Tibial artery (tissue), 4 donors: Measurements from ENCODE around the gene ART3.

Experiments used
- DNase-seq, 2 donors: peaks; one replicate each; pipeline ENCODE4 v3.0.0-alpha.2; 2019
- H3K27ac ChIP-seq, 2 donors: fragments of 200-600 bp; sonication (generic) in 1 of 2; 1 replicate in 1 of 2; 2 replicates in 1 of 2; pipeline ENCODE4 v1.5.1; 2018 to 2019; ENCODE audit warnings: mild to moderate bottlenecking in 1 of 2
- H3K27me3 ChIP-seq, 2 donors: fragments of 200-600 bp; sonication (generic) in 1 of 2; one replicate each; pipeline versions ENCODE4 v1.5.1 to v1.6.0; 2016 to 2019
- H3K36me3 ChIP-seq, 3 donors: fragments of 200-600 bp; sonication (generic) in 2 of 3; one replicate each; pipeline ENCODE4 v1.5.1; 2016 to 2019; ENCODE audit warnings: mild to moderate bottlenecking in 2 of 3
- H3K4me1 ChIP-seq, 4 donors: fragments of 200-600 bp; sonication (generic) in 2 of 4; 1 replicate in 3 of 4; 2 replicates in 1 of 4; pipeline ENCODE4 v1.5.1; 2016 to 2019
- H3K4me3 ChIP-seq, 2 donors: fragments of 200-600 bp; sonication (generic) in 1 of 2; 1 replicate in 1 of 2; 2 replicates in 1 of 2; pipeline ENCODE4 v1.5.1; 2018 to 2019; ENCODE audit warnings: mild to moderate bottlenecking in 2 of 2
- H3K9me3 ChIP-seq, 3 donors: fragments of 200-600 bp; sonication (generic) in 1 of 3; one replicate each; pipeline ENCODE4 v1.5.1; 2016 to 2019
- intact Hi-C: fragments of 100-400 bp; cut with DNase I; formaldehyde crosslinking; loops from one replicate; pipeline ENCODE4 v1.15.0; 2023; ENCODE audit warnings: low total_unique reads
- TF ChIP-seq, protein P1 (sequence below), 2 experiments: fragments of 200-600 bp in 1 of 2; fragments of 450-650 bp in 1 of 2; IDR thresholded peaks; one replicate each; pipeline ENCODE4 v1.5.1; 2017 to 2019; ENCODE audit warnings: antibody characterized with exemption in 2 of 2, mild to moderate bottlenecking in 1 of 2, moderate library complexity in 1 of 2

ART3 gene

DNA sequence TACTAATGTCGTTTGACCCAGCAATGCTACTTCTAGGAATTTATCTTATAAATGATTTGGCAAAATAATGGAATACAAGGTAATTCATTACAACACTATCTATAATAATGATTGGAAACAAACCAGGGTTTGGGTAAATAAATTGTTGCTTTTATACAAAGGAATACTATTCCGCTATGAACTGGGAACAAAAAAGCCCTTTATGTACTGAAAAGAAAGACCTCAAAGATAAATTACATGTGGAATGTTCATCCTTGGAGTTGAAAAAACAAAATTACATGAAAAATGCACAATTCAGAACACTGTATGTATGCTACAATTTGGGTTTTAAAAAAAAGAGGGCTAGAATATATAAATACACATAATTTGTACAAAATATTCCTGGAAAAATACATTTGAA lies 78.8 kb downstream of the ART3 start:
- no peak overlapping the region for H3K4me3 ChIP-seq
- TF ChIP-seq, protein P1, sequence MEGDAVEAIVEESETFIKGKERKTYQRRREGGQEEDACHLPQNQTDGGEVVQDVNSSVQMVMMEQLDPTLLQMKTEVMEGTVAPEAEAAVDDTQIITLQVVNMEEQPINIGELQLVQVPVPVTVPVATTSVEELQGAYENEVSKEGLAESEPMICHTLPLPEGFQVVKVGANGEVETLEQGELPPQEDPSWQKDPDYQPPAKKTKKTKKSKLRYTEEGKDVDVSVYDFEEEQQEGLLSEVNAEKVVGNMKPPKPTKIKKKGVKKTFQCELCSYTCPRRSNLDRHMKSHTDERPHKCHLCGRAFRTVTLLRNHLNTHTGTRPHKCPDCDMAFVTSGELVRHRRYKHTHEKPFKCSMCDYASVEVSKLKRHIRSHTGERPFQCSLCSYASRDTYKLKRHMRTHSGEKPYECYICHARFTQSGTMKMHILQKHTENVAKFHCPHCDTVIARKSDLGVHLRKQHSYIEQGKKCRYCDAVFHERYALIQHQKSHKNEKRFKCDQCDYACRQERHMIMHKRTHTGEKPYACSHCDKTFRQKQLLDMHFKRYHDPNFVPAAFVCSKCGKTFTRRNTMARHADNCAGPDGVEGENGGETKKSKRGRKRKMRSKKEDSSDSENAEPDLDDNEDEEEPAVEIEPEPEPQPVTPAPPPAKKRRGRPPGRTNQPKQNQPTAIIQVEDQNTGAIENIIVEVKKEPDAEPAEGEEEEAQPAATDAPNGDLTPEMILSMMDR (IDR thresholded peaks at IDR 0.05), result no peak
- H3K27ac ChIP-seq, result no peak overlapping the region
- H3K36me3 ChIP-seq, result peaks cover 0 to 9% (median 0%) of the 10 kb centered on the region in 3 donors
- no peaks in the 10 kb centered on the region for H3K9me3 ChIP-seq
- peaks cover 0 to 11% (median 6%) of the 10 kb centered on the region in 4 donors for H3K4me1 ChIP-seq
- DNase-seq, result no peak
- H3K27me3 ChIP-seq, result no peaks in the 10 kb centered on the region
- intact Hi-C loops, result no loop called here

DNA sequence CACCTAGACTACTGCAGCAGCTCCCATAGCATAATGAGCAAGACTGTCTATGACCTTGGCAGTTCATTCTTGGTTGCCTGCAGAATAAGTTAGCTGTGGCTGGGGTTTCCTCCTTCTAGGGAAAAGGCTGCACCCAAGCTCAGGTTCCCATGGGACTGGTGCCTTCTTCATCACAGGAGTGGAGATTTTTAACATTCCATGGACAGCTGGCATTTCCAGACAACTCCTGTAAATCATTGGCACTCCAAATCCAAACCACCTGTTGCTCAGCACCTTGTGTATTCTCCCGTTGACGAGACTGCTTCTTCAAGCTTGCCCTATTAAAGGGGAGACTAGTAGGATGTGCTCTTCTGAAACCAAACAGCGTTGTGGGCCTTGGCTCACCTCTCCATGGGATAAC lies 81.5 kb downstream of the ART3 start:
- Histone ChIP-seq H3K27ac (no peak overlapping the region), H3K4me1 (peaks cover 0 to 3% (median 0%) of the 10 kb centered on the region in 4 donors), H3K36me3 (peaks cover 18 to 31% (median 19%) of the 10 kb centered on the region in 3 donors), H3K9me3 (no peaks in the 10 kb centered on the region), H3K4me3 (no peak overlapping the region), H3K27me3 (no peaks in the 10 kb centered on the region)
- no peak for DNase-seq
- intact Hi-C loops, result no loop called here
- TF ChIP-seq, protein P1 (IDR thresholded peaks at IDR 0.05), result no peak

DNA sequence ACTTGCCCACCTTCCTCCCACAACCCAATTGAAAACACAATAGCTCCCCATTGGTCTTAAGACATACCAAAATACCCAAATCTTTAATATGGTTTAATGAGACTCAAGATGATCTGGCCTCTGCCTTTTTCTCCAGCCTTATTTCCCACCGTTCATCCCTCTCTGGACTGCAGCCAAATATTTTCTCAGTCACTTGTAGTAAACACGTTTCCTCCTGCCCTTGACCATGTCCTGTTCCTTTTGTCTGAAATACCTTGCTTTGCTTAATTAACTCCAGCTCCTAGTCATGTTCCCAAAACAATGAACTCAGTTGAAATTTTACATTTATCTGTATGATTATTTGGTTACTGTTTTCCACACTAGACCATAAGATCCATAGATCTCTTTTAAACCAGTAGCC lies 82.1 kb downstream of the ART3 start:
- no peaks in the 10 kb centered on the region for H3K9me3 ChIP-seq
- no peak overlapping the region for H3K4me3 ChIP-seq
- peaks cover 24 to 38% (median 26%) of the 10 kb centered on the region in 3 donors for H3K36me3 ChIP-seq
- TF ChIP-seq, protein P1 (IDR thresholded peaks at IDR 0.05), result no peak
- no peak for DNase-seq
- no peak overlapping the region for H3K27ac ChIP-seq
- intact Hi-C loops, result no loop called here
- no peaks in the 10 kb centered on the region for H3K27me3 ChIP-seq
- H3K4me1 ChIP-seq, result peaks cover 0 to 3% (median 0%) of the 10 kb centered on the region in 4 donors

DNA sequence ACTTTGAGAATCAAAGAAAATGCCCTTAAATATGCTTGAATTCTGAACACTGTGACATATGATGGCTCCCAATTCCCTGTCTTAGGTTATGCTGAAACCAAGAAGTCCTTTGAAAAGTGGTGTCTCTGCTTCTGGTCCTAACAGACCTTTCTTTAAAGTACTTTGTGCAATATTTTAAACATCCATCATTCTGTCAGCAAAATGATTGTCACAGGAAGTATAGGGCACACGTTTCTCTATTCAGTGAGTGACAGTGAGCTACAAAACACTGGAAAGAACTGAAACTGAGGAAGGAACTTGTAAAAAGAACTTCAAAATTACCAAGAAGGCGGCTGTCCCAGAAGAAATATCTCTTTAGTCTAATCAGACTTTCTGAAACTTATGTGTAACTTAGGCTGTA lies 85.8 kb downstream of the ART3 start:
- intact Hi-C loops, result no loop called here
- H3K4me1 ChIP-seq, result peaks cover 0 to 3% (median 0%) of the 10 kb centered on the region in 4 donors
- H3K27me3 ChIP-seq, result no peaks in the 10 kb centered on the region
- no peak overlapping the region for H3K27ac ChIP-seq
- H3K4me3 ChIP-seq, result no peak overlapping the region
- no peak for DNase-seq
- TF ChIP-seq, protein P1 (IDR thresholded peaks at IDR 0.05), result no peak
- H3K9me3 ChIP-seq, result no peaks in the 10 kb centered on the region
- peaks cover 59 to 75% (median 60%) of the 10 kb centered on the region in 3 donors for H3K36me3 ChIP-seq
